Measurements from ENCODE around the gene OGFRL1.

Gene OGFRL1

DNA sequence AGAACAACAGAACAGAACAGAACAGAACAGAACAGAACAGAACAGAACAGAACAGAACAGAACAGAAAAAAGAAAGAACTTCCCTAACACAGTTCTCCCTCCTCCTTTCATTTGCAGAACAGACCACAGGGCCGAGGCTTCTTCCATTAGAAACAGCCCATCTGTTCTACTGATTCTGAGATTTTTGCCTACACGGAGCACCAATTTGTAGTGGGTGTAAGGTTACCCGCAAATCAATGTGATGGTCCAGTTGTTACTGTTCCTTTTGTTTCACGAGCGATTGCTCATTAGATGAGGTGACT lies 734 bp upstream of the OGFRL1 start:
- DNase-seq, result no peak

- DNase-seq, result peak; percentile 15
These were observed 609 bp downstream of the OGFRL1 start for GRCh38 chr6:71289039-71289801.

GRCh38 chr6:71289802-71290175 lies 1.2 kb downstream of the OGFRL1 start:
- no peak for DNase-seq

DNA sequence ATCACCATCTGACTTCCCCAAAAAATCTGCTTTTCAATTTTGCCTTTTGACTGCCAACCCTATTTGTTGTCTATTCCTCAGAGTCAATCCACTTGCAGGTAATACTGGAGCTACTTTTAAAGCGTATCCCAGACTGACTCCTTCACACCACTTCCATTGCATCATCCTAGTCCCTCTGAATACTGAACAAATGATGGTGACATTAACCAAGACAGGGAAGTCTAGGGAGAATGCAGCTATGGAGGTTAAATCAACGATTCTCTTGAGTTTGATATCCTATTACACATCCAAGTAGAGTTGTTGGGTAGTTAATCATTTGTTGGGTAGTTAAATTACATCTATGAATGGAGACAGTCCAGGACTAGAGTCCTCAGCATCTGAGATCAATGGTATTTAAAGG lies 2.0 kb downstream of the OGFRL1 start:
- DNase-seq, result no peak

GRCh38 chr6:71292001-71292400 lies 3.4 kb downstream of the OGFRL1 start:
- no peak for DNase-seq

DNA sequence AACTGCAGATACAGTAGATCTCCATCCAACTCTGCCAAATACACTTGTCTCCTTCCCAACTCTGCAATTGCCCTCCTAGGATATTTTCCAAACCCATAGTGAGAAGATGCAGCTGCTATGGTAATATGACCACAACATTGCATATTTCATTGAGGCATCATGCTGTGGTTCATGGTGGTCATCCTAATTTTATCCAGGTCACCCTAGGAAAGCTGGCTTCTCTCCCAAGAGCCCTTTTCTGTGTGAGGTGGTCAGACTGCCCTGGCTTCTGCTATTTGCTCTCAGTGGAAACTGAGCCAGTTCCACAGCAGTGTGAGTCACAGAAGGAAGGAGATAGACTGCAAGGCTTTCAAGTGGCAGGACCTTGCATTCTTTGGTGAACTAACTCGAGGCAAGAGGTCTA lies 5.5 kb downstream of the OGFRL1 start:
- no peak for DNase-seq

GRCh38 chr6:71298459-71298858 lies 9.8 kb downstream of the OGFRL1 start:
- DNase-seq, result no peak

- DNase-seq, result no peak
These were observed 11.2 kb downstream of the OGFRL1 start for GRCh38 chr6:71299541-71300470.

GRCh38 chr6:71300561-71301168 lies 12.1 kb downstream of the OGFRL1 start:
- no peak for DNase-seq

GRCh38 chr6:71301546-71301945 lies 12.9 kb downstream of the OGFRL1 start:
- no peak for DNase-seq

DNA sequence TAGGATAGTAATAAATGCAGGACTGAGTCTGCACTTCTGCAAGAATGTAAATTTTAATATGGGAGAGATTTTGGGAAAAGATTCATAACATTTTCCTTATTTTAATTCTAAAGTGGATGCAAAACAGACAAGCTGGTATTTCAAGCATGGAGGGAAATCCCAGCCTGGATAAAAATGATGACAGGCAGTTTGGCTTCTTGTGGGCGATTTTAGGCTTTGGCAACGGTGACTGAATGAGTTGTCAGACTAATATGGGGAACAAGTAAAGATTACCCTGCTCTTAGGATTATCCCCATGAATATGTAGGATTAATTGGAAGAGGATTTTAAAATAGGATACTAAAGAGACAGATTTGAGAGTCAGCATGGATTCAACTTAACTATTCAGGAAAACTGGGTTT lies 21.0 kb downstream of the OGFRL1 start:
- no peak for DNase-seq

- no peak for DNase-seq
These were observed 21.6 kb downstream of the OGFRL1 start for GRCh38 chr6:71310261-71310660.

DNA sequence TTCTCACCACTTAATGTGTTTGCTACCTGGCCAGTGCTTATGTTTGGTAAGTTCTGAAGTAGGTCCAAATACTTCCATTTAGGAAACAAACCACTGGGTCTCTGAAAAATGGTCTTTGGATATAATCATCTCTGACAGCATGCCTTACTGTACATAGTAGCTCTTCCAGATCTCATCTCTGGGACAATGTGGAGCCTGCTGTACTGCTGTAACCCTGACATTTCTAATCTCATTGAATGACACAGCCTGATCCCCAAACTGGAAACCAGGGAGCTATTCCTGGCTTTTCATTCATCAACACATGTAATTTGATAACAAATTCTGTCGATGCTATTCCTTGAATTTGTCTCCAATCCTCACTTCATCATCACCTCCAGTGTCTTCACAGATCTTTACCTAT lies 23.5 kb downstream of the OGFRL1 start:
- DNase-seq, result no peak

- no peak for DNase-seq
These were observed 28.8 kb downstream of the OGFRL1 start for GRCh38 chr6:71317441-71317840.

GRCh38 chr6:71320041-71320440 lies 31.4 kb downstream of the OGFRL1 start:
- no peak for DNase-seq

DNA sequence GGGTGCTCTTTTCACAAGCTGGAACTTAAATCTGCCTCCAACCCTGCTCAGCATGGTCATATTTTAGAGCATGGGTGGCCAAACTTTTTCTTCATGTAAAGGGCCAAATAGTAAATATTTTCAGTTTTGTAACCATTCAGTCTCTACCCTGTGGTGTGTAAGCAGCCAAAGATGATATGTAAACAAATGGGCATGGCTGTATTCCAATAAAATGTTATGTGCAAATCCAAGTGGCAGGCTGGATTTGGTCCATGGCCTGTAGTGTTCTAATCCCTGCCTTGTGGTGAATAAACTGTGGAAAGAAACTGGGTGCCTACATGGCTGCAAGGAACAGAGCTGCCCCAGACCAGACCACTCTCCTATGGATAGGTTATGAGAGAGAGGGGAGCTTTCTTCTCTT lies 32.7 kb downstream of the OGFRL1 start:
- DNase-seq, result no peak

DNA sequence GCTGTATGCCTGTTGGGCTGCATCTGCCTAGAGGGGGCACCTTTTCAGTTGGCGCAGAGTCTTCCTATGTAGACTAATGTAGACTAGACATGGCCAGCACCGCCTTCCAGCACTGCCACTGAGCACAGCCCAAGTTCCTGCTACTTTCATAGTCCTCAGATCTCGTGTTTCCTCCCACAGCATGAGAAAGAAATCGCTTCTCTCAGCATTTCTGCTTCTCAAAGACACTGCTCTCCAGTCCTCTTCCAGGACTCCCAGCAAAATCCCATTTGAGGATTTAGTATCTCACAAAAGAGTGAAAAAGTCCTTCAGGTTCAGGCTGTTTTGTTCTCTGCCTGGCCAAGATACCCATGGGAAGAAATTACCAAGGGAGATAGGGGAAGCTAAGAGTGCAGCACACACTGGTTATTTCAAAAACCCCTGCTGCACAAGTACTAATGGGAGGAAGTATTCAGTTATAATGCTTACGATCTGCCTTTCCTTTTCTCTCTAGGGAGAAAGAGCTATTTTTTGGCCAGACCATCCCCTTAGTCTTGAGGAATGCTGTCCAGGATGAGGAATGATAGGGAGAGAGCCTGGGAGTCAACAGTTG lies 35.7 kb downstream of the OGFRL1 start:
- no peak for DNase-seq

- no peak for DNase-seq
These were observed 38.0 kb downstream of the OGFRL1 start for GRCh38 chr6:71326611-71327010.

DNA sequence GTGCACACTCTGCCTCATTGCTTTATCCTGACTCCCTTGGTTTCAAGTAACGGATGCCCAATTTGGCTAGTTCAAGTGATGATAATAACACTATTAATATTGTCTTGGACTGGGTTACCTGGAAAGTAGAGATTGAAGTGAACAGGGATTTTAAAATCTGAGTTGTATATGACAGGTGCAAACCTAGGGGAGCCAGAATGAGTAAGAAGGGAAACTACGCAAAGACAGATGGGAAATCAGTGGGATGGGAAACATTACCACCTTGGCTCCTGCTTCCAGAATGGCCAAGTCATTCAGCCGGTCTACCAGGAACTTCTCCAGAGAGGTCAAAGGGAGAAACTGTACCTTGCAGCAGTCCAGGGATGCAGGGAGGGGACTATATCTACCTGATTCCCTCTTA lies 41.9 kb downstream of the OGFRL1 start:
- DNase-seq, result no peak

DNA sequence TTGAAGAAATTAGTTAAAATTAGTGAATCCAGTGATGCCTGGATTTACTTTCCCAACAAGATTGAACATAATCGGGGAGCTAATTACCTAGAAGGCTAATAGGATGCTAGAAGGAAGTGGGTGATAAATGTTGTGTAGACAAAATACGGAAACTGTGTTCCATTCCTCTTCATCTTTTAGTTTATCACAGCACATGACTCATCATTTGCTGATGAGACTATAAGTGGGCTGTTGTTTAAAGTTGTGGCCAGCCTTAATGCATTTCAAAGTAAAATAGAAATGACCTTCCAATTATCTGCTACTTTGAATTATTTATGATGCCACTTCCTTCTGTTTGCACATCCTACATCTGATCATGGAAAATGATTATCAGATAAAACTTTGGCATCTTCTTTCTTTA lies 43.4 kb downstream of the OGFRL1 start:
- DNase-seq, result no peak

- DNase-seq, result no peak
These were observed 44.4 kb downstream of the OGFRL1 start for GRCh38 chr6:71333050-71333449.

- no peak for DNase-seq
These were observed 45.1 kb downstream of the OGFRL1 start for GRCh38 chr6:71333697-71334096.

DNA sequence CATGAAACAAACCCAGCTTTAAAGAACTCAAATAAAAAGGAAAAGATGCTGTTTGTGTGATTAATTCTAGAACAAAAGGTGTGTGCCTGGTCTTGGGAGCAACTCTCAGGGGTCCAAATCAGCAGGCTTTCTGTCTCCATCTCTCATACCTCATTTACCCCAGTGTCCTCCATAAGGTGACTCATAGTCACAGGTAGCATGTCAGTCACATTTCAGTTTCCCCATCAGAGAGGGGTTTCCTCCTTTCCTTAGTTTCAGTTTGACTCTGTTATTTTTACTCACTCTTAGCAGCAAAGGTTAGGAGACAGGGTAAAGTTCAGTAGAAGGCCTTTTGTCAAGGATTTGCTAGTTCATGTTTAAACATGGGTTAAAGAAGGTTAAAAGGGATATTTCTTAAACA lies 46.2 kb downstream of the OGFRL1 start:
- no peak for DNase-seq

DNA sequence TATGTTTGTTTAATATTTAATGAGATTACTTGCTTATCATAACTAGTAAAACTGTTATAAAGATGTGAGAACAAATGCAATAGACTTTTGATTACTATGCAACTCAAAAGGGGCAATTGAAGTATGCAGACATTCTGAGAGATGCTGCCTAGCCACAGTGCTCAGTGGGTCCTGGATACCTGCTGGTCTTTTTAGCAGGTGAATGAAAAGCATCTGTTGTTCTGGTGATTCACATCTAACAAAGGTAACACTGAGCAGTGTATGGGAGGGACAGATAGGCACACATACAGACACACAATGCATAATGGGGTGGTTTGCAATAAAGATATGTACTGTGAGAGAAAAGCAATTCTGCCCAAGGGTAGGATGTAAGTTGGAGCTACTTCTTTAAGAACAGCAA lies 46.9 kb downstream of the OGFRL1 start:
- no peak for DNase-seq

Measured in activated CD4-positive, alpha-beta T cell treated with anti-CD3 and anti-CD28 coated beads for 48 hours (primary cell).